ENCODE data around the gene SMIM27. TPM values are rescaled to one million over a fixed set of nuclear protein-coding genes. Genes with fewer than 3 reads are reported as not detected.

Gene SMIM27
- total RNA-seq, 4 donors from 2014 or later = 4.1 to 10.9 (median 4.6) TPM

DNA sequence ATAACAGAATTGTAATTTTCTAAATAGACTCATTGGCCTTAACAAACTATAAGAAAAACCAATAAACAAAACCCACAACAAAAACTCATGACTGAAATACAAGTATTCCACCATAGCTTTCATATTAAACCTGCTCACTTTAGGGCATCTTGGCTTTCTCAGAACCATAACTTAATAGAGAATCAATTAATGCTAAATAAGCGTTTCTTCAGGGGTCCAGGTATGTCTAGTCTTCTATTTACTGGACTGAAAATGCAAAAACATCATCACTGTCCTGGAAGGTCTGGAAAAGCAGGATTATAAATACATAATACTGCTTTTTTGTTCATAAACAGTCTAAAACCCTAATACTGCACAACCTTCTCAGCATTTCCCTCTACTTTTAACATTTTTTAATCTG lies 6.2 kb upstream of the SMIM27 start:
- TF ChIP-seq, protein P1, sequence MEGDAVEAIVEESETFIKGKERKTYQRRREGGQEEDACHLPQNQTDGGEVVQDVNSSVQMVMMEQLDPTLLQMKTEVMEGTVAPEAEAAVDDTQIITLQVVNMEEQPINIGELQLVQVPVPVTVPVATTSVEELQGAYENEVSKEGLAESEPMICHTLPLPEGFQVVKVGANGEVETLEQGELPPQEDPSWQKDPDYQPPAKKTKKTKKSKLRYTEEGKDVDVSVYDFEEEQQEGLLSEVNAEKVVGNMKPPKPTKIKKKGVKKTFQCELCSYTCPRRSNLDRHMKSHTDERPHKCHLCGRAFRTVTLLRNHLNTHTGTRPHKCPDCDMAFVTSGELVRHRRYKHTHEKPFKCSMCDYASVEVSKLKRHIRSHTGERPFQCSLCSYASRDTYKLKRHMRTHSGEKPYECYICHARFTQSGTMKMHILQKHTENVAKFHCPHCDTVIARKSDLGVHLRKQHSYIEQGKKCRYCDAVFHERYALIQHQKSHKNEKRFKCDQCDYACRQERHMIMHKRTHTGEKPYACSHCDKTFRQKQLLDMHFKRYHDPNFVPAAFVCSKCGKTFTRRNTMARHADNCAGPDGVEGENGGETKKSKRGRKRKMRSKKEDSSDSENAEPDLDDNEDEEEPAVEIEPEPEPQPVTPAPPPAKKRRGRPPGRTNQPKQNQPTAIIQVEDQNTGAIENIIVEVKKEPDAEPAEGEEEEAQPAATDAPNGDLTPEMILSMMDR (IDR thresholded peaks at IDR 0.05; ENCODE audit: low read depth) = no peak

GRCh38 chr9:32550150-32550561 lies 2.0 kb upstream of the SMIM27 start:
- TF ChIP-seq, protein P1 (IDR thresholded peaks at IDR 0.05; ENCODE audit: low read depth) = no peak

GRCh38 chr9:32550562-32551275 lies 1.4 kb upstream of the SMIM27 start:
- TF ChIP-seq, protein P1 (IDR thresholded peaks at IDR 0.05; ENCODE audit: low read depth) = no peak

DNA sequence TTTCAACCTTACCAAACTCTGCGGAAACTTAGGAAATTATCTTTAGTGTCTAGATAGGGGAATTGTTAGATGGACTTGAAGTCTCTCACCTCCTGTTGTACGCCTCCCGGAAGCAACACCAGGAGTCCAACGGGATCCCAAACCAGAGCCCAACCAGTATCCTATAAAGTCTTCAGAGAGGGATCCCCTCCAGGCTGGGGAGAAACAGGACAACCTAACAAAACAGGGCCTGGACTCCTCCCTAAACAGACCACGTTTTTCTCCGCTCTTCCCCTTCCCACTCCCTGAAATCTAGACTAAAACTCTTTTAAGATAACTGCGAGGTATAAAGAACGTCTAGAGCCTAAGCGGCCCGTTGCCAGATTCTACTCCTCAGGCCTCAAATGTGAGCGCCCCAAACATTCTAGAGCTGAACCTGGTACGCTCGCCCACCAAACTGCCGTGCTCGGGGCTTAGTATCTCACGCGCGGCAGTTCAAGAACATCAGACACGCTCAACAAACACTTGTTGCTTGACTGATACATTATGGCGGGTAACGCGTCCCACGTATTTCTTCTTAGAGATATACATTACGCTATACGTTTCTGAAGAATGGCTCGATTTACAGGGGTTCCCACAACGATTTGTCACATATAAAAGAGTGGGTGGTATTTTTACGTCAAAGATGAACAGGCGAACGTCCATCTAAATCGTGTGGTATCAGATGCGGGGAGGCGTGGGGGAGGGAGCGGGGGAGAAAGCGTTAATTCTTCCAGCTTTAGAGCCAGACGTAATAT lies 663 bp upstream of the SMIM27 start:
- TF ChIP-seq, protein P1 (IDR thresholded peaks at IDR 0.05; ENCODE audit: low read depth) = no peak

- TF ChIP-seq, protein P1 (IDR thresholded peaks at IDR 0.05; ENCODE audit: low read depth) = no peak
Observed at GRCh38 chr9:32554107-32554506, 2.0 kb downstream of the SMIM27 start.

GRCh38 chr9:32554591-32554990 lies 2.5 kb downstream of the SMIM27 start:
- TF ChIP-seq, protein P1 (IDR thresholded peaks at IDR 0.05; ENCODE audit: low read depth) = no peak

- TF ChIP-seq, protein P1 (IDR thresholded peaks at IDR 0.05; ENCODE audit: low read depth) = no peak
Observed at GRCh38 chr9:32558408-32558934, 6.3 kb downstream of the SMIM27 start.
